ENCODE results near the gene ECI2. TPM values are rescaled to one million over a fixed set of nuclear protein-coding genes. Genes with fewer than 3 reads are reported as not detected.

ECI2 gene
- total and polyA plus RNA-seq, 2 experiments from 2014 or later = 63.7 to 102 TPM

DNA sequence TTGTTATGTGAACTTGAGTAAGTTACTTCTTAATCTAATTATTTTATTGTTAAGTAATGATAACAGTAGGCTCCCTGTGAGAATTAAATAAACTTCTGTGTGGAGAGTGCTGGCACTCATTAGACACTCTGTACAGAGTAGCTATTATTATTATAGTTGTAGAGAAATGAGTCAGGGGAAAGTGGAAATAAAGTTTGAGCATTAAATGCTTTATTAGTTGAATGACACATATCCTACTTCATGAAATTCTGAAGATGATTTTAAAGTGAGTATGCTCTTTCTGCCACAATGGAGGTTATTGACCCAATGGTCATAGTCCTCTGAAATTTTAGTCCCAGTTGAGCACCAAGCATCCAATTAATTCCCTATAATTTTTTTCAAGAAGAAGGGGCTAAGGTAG is 5.9 kb downstream of the ECI2 start:
- Histone ChIP-seq H3K9me2 (ENCODE audit: insufficient read depth) (no peaks in the 10 kb centered on the region), H3F3A (replicated peaks; ENCODE audit: low read depth) (no peaks in the 10 kb centered on the region), H2AFZ (no peak overlapping the region), H4K20me1 (replicated peaks; ENCODE audit: insufficient read depth) (0 out of 2 replicates have a peak, but pooled peaks cover 4% of the 10 kb centered on the region), H3K36me3 (ENCODE audit: insufficient read depth) (peaks cover 45% of the 10 kb centered on the region), H3K4me2 (no peak overlapping the region), H3K4me3 (no peak overlapping the region), H3K27me3 (ENCODE audit: insufficient read depth) (no peaks in the 10 kb centered on the region), H3K4me1 (ENCODE audit: insufficient read depth) (peaks cover 13% of the 10 kb centered on the region), H3K27ac (ENCODE audit: low read depth) (no peak overlapping the region), H3K79me2 (replicated peaks; ENCODE audit: insufficient read depth) (peaks cover 25% of the 10 kb centered on the region)
- ATAC-seq (no peak), DNase-seq (ENCODE audit: low spot score) (no peak)
- Mint-ChIP-seq H3K9me3 (peaks cover 17% of the 10 kb centered on the region), H3K4me3 (no peak overlapping the region), H3K4me1 (peaks cover 15% of the 10 kb centered on the region; the same call in 2 of the 3 replicates), H3K36me3 (ENCODE audit: low read depth) (peaks cover 74% of the 10 kb centered on the region), H3K27ac (no peak overlapping the region), H3K27me3 (ENCODE audit: insufficient read depth, low read depth, poor library complexity) (peaks cover 2% of the 10 kb centered on the region)
- TF ChIP-seq NANOG (IDR thresholded peaks at IDR 0.05; ENCODE audit: borderline replicate concordance) (no peak), STAT1 (IDR thresholded peaks at IDR 0.05; ENCODE audit: unreplicated experiment) (no peak), EZH2phosphoT487 (IDR thresholded peaks at IDR 0.05; ENCODE audit: unreplicated experiment) (no peak), CREB1 (CRISPR knock-in tag; IDR thresholded peaks at IDR 0.05; ENCODE audit: low read depth) (no peak)
- TF ChIP-seq, protein P1, sequence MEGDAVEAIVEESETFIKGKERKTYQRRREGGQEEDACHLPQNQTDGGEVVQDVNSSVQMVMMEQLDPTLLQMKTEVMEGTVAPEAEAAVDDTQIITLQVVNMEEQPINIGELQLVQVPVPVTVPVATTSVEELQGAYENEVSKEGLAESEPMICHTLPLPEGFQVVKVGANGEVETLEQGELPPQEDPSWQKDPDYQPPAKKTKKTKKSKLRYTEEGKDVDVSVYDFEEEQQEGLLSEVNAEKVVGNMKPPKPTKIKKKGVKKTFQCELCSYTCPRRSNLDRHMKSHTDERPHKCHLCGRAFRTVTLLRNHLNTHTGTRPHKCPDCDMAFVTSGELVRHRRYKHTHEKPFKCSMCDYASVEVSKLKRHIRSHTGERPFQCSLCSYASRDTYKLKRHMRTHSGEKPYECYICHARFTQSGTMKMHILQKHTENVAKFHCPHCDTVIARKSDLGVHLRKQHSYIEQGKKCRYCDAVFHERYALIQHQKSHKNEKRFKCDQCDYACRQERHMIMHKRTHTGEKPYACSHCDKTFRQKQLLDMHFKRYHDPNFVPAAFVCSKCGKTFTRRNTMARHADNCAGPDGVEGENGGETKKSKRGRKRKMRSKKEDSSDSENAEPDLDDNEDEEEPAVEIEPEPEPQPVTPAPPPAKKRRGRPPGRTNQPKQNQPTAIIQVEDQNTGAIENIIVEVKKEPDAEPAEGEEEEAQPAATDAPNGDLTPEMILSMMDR (conservative IDR thresholded peaks at IDR 0.05; ENCODE audit: low read depth in 2 of 2) = no peak

DNA sequence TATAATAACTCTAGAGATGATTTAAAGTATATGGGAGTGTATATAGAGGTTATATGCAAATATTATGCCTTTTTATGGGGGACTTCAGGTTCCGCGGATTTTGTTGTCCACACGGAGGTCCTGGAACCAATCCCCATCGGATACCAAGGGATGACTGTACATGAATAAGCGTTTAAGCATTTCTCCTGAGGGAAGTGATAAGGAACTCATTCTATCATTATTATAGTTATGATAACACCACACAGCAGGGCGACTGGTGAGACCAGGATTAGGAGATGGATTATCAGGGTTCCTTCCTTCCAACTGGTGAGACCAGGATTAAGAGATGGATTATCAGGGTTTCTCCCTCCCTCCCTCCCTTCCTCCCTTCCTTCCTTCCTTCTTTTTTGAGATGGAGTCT is 6.6 kb downstream of the ECI2 start:
- Histone ChIP-seq H3F3A (replicated peaks; ENCODE audit: low read depth) (no peaks in the 10 kb centered on the region), H3K4me1 (ENCODE audit: insufficient read depth) (peaks cover 6% of the 10 kb centered on the region), H2AFZ (no peak overlapping the region), H3K9me2 (ENCODE audit: insufficient read depth) (no peaks in the 10 kb centered on the region), H3K79me2 (replicated peaks; ENCODE audit: insufficient read depth) (peaks cover 21% of the 10 kb centered on the region), H4K20me1 (replicated peaks; ENCODE audit: insufficient read depth) (0 out of 2 replicates have a peak, but pooled peaks cover 3% of the 10 kb centered on the region), H3K4me2 (no peak overlapping the region), H3K27me3 (ENCODE audit: insufficient read depth) (no peaks in the 10 kb centered on the region), H3K4me3 (no peak overlapping the region), H3K27ac (ENCODE audit: low read depth) (no peak overlapping the region), H3K36me3 (ENCODE audit: insufficient read depth) (peaks cover 45% of the 10 kb centered on the region)
- no peak for ATAC-seq
- peaks cover 17% of the 10 kb centered on the region for H3K9me3 Mint-ChIP-seq
- no peak overlapping the region for H3K4me3 Mint-ChIP-seq
- H3K27me3 Mint-ChIP-seq (ENCODE audit: insufficient read depth, low read depth, poor library complexity) = no peaks in the 10 kb centered on the region
- peaks cover 76% of the 10 kb centered on the region for H3K36me3 Mint-ChIP-seq (ENCODE audit: low read depth)
- no peak for DNase-seq (ENCODE audit: low spot score)
- H3K4me1 Mint-ChIP-seq = peaks cover 9% of the 10 kb centered on the region; the same call in 2 of the 3 replicates
- H3K27ac Mint-ChIP-seq = no peak overlapping the region
- TF ChIP-seq, protein P1 (conservative IDR thresholded peaks at IDR 0.05; ENCODE audit: low read depth in 2 of 2) = no peak
- no peak for TF ChIP-seq STAT1 (IDR thresholded peaks at IDR 0.05; ENCODE audit: unreplicated experiment)
- no peak for TF ChIP-seq ZNF331 (CRISPR knock-in tag; IDR thresholded peaks at IDR 0.05; ENCODE audit: low read depth)
- TF ChIP-seq, protein P2, sequence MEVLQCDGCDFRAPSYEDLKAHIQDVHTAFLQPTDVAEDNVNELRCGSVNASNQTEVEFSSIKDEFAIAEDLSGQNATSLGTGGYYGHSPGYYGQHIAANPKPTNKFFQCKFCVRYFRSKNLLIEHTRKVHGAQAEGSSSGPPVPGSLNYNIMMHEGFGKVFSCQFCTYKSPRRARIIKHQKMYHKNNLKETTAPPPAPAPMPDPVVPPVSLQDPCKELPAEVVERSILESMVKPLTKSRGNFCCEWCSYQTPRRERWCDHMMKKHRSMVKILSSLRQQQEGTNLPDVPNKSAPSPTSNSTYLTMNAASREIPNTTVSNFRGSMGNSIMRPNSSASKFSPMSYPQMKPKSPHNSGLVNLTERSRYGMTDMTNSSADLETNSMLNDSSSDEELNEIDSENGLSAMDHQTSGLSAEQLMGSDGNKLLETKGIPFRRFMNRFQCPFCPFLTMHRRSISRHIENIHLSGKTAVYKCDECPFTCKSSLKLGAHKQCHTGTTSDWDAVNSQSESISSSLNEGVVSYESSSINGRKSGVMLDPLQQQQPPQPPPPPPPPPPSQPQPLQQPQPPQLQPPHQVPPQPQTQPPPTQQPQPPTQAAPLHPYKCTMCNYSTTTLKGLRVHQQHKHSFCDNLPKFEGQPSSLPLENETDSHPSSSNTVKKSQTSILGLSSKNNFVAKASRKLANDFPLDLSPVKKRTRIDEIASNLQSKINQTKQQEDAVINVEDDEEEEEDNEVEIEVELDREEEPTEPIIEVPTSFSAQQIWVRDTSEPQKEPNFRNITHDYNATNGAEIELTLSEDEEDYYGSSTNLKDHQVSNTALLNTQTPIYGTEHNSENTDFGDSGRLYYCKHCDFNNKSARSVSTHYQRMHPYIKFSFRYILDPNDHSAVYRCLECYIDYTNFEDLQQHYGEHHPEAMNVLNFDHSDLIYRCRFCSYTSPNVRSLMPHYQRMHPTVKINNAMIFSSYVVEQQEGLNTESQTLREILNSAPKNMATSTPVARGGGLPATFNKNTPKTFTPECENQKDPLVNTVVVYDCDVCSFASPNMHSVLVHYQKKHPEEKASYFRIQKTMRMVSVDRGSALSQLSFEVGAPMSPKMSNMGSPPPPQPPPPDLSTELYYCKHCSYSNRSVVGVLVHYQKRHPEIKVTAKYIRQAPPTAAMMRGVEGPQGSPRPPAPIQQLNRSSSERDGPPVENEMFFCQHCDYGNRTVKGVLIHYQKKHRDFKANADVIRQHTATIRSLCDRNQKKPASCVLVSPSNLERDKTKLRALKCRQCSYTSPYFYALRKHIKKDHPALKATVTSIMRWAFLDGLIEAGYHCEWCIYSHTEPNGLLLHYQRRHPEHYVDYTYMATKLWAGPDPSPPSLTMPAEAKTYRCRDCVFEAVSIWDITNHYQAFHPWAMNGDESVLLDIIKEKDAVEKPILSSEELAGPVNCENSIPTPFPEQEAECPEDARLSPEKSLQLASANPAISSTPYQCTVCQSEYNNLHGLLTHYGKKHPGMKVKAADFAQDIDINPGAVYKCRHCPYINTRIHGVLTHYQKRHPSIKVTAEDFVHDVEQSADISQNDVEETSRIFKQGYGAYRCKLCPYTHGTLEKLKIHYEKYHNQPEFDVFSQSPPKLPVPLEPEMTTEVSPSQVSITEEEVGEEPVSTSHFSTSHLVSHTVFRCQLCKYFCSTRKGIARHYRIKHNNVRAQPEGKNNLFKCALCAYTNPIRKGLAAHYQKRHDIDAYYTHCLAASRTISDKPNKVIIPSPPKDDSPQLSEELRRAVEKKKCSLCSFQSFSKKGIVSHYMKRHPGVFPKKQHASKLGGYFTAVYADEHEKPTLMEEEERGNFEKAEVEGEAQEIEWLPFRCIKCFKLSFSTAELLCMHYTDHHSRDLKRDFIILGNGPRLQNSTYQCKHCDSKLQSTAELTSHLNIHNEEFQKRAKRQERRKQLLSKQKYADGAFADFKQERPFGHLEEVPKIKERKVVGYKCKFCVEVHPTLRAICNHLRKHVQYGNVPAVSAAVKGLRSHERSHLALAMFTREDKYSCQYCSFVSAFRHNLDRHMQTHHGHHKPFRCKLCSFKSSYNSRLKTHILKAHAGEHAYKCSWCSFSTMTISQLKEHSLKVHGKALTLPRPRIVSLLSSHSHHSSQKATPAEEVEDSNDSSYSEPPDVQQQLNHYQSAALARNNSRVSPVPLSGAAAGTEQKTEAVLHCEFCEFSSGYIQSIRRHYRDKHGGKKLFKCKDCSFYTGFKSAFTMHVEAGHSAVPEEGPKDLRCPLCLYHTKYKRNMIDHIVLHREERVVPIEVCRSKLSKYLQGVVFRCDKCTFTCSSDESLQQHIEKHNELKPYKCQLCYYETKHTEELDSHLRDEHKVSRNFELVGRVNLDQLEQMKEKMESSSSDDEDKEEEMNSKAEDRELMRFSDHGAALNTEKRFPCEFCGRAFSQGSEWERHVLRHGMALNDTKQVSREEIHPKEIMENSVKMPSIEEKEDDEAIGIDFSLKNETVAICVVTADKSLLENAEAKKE (CRISPR knock-in tag; IDR thresholded peaks at IDR 0.05) = no peak
- no peak for TF ChIP-seq JUNB (IDR thresholded peaks at IDR 0.05; ENCODE audit: unreplicated experiment)

Data from GM23338 (cell line).